Epithelial cell of proximal tubule (primary cell): ENCODE data around the gene TM4SF20. TPM values are rescaled to one million over a fixed set of nuclear protein-coding genes. Genes with fewer than 3 reads are reported as not detected.

Experiments used
- DNase-seq: peaks from one replicate; pipeline ENCODE4 v3.0.0-alpha.2; 2011; ENCODE audit warnings: low read depth
- H3K4me3 ChIP-seq: 2 replicates; pipeline ENCODE4 v1.5.1; 2011; ENCODE audit warnings: low read depth, mild to moderate bottlenecking, low read length
- CTCF ChIP-seq: conservative IDR thresholded peaks from 2 replicates; pipeline ENCODE4 v1.5.1; 2012; ENCODE audit warnings: low read depth, mild to moderate bottlenecking, low read length
- total RNA-seq: library from RNA; depleted of rRNA; stranded (reverse); fragments of >200 nt; gene quantifications from 2 replicates; pipeline ENCODE4 v1.2.3, GENCODE V29; 2015

TM4SF20 gene
- total RNA-seq, 1 donor from 2014 or later: not detected

DNA sequence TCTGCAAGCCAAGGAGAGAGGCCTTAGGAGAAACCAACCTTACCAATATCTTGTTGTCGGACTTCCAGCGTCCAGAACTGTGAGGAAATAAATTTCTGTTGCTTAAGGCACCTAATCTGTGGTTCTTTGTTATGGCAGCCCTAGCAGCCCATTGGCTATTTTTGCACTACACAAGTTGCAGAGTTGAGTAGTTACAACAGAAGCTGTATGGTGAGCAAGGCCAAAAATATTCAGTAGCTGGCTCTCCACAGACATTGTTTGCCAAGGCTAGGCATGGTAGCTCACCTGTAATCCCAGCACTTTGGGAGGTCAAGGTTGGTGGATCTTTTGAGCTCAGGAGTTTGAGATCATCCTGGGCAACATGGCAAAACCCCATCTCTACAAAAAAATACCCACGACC, 35.7 kb upstream of the TM4SF20 start:
- no peak overlapping the region for H3K4me3 ChIP-seq
- no peak for TF ChIP-seq CTCF
- peak; percentile 68 for DNase-seq

- DNase-seq: no peak
- TF ChIP-seq CTCF: no peak
- no peak overlapping the region for H3K4me3 ChIP-seq
Measured at GRCh38 chr2:227413371-227413770, 34.3 kb upstream of the TM4SF20 start.

DNA sequence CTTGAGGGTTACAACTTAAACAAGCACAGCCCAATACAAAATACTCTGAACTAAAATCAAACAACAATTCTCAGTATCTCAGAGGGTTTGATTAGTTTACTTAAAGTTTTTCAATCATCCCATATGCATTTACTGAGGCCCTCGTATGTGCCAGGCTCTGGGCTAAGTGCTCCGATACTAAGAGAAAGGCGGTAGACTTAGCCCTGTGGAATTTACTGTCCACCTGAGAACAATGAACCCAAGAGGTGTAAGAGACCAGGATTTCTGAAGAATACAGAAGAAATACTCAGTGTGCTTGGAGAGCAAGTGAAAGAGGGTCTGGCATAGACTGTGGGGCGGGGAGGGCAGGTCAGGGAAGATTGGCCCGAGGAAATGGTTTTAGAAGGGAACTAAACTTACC, 33.8 kb upstream of the TM4SF20 start:
- DNase-seq: no peak
- no peak overlapping the region for H3K4me3 ChIP-seq
- TF ChIP-seq CTCF: no peak

GRCh38 chr2:227411990-227412350, 32.9 kb upstream of the TM4SF20 start:
- DNase-seq: no peak
- TF ChIP-seq CTCF: no peak
- H3K4me3 ChIP-seq: no peak overlapping the region

- no peak overlapping the region for H3K4me3 ChIP-seq
- DNase-seq: no peak
- TF ChIP-seq CTCF: no peak
Measured at GRCh38 chr2:227411320-227411989, 32.3 kb upstream of the TM4SF20 start.

- no peak for DNase-seq
Measured at GRCh38 chr2:227410191-227410590, 31.1 kb upstream of the TM4SF20 start.

More at GRCh38 chr2:227410191-227410590, 31.1 kb upstream of the TM4SF20 start:
- no peak overlapping the region for H3K4me3 ChIP-seq
- no peak for TF ChIP-seq CTCF
